H9 (cell line): ENCODE measurements around the gene SERPINE3. TPM values are rescaled to one million over a fixed set of nuclear protein-coding genes. Genes with fewer than 3 reads are reported as not detected.

ENCODE experiments used
- DNase-seq: peaks from one replicate; pipeline ENCODE4 v3.0.0-alpha.2; 2017
- H2AFZ ChIP-seq: one replicate; pipeline ENCODE4 v1.6.1; 2013; ENCODE audit warnings: mild to moderate bottlenecking, low read length, control low read depth, moderate library complexity
- H2AK5ac ChIP-seq: 2 replicates; pipeline ENCODE4 v1.6.1; 2013; ENCODE audit warnings: low read length, control low read depth, mixed read lengths; ENCODE audit not compliant: insufficient read length
- H2BK120ac ChIP-seq: one replicate; pipeline ENCODE4 v1.6.1; 2013; ENCODE audit warnings: low read depth, mild to moderate bottlenecking, low read length, control low read depth, inconsistent platforms; ENCODE audit not compliant: poor library complexity, severe bottlenecking
- H2BK12ac ChIP-seq: 2 replicates; pipeline ENCODE4 v1.6.1; 2013; ENCODE audit warnings: low read length, control low read depth, mixed read lengths, low read depth; ENCODE audit not compliant: insufficient read length
- H2BK15ac ChIP-seq: 2 replicates; pipeline ENCODE4 v1.6.1; 2013; ENCODE audit warnings: low read depth, low read length, control low read depth
- H2BK20ac ChIP-seq: one replicate; pipeline ENCODE4 v1.6.1; 2013; ENCODE audit warnings: low read depth, mild to moderate bottlenecking, low read length, control low read depth, inconsistent platforms; ENCODE audit not compliant: poor library complexity, severe bottlenecking
- H2BK5ac ChIP-seq: 2 replicates; pipeline ENCODE4 v1.6.1; 2013; ENCODE audit warnings: low read length, control low read depth, mixed read lengths; ENCODE audit not compliant: insufficient read length
- H3K14ac ChIP-seq: 2 replicates; pipeline ENCODE4 v1.6.1; 2013; ENCODE audit warnings: low read length, control low read depth; ENCODE audit not compliant: insufficient read depth
- H3K18ac ChIP-seq: 2 replicates; pipeline ENCODE4 v1.6.1; 2013; ENCODE audit warnings: low read depth, mild to moderate bottlenecking, mixed read lengths, low read length, control low read depth; ENCODE audit not compliant: insufficient read length
- H3K23ac ChIP-seq: 2 replicates; pipeline ENCODE4 v1.6.1; 2013; ENCODE audit warnings: low read length, control low read depth, mixed read lengths, low read depth; ENCODE audit not compliant: insufficient read length
- H3K23me2 ChIP-seq: 2 replicates; pipeline ENCODE4 v1.6.1; 2013; ENCODE audit warnings: low read depth, mild to moderate bottlenecking, mixed read lengths, low read length, control low read depth; ENCODE audit not compliant: insufficient read length, poor library complexity, severe bottlenecking
- H3K27ac ChIP-seq: 2 replicates; pipeline ENCODE4 v1.5.1; 2013; ENCODE audit warnings: low read length, control low read depth, mixed read lengths, low read depth; ENCODE audit not compliant: insufficient read length
- H3K27me3 ChIP-seq: 2 replicates; pipeline ENCODE4 v1.6.1; 2013; ENCODE audit warnings: low read length, control low read depth, inconsistent platforms; ENCODE audit not compliant: insufficient read depth
- H3K4ac ChIP-seq: 2 replicates; pipeline ENCODE4 v1.6.1; 2013; ENCODE audit warnings: low read depth, mild to moderate bottlenecking, control low read depth, inconsistent platforms, low read length, moderate library complexity
- H3K4me1 ChIP-seq: 2 replicates; pipeline ENCODE4 v1.6.1; 2013; ENCODE audit warnings: low read length, control low read depth, inconsistent platforms; ENCODE audit not compliant: insufficient read depth
- H3K4me2 ChIP-seq: 2 replicates; pipeline ENCODE4 v1.6.1; 2013; ENCODE audit warnings: low read length, control low read depth, mixed read lengths; ENCODE audit not compliant: insufficient read length, insufficient read depth
- H3K56ac ChIP-seq: 2 replicates; pipeline ENCODE4 v1.6.1; 2013; ENCODE audit warnings: low read depth, mild to moderate bottlenecking, mixed read lengths, low read length, control low read depth; ENCODE audit not compliant: insufficient read length
- H3K79me1 ChIP-seq: 2 replicates; pipeline ENCODE4 v1.6.1; 2013; ENCODE audit warnings: low read depth, mild to moderate bottlenecking, moderate library complexity, low read length, control low read depth, inconsistent platforms; ENCODE audit not compliant: insufficient read depth, poor library complexity, severe bottlenecking
- H3K79me2 ChIP-seq: 2 replicates; pipeline ENCODE4 v1.6.1; 2013; ENCODE audit warnings: low read length, control low read depth, inconsistent platforms; ENCODE audit not compliant: insufficient read depth
- H3K9ac ChIP-seq: 2 replicates; pipeline ENCODE4 v1.6.1; 2013; ENCODE audit warnings: low read length, control low read depth, mixed read lengths; ENCODE audit not compliant: insufficient read length; ENCODE audit errors: extremely low read depth
- H3K9me3 ChIP-seq: one replicate; pipeline ENCODE4 v1.6.1; 2013; ENCODE audit warnings: low read depth, low read length, inconsistent platforms; ENCODE audit not compliant: control insufficient read depth
- H3T11ph ChIP-seq: one replicate; pipeline ENCODE4 v1.6.1; 2013; ENCODE audit warnings: mild to moderate bottlenecking, low read length, control low read depth, inconsistent platforms
- H4K20me1 ChIP-seq: one replicate; pipeline ENCODE4 v1.6.1; 2013; ENCODE audit not compliant: control insufficient read depth, insufficient read length, insufficient read depth
- H4K5ac ChIP-seq: 2 replicates; pipeline ENCODE4 v1.6.1; 2013; ENCODE audit warnings: low read depth, mild to moderate bottlenecking, mixed read lengths, low read length, control low read depth; ENCODE audit not compliant: insufficient read length
- H4K8ac ChIP-seq: replicated peaks from 2 replicates; pipeline ENCODE4 v1.6.1; 2013; ENCODE audit warnings: low read length, control low read depth, mixed read lengths, low read depth; ENCODE audit not compliant: insufficient read length
- H4K91ac ChIP-seq: 2 replicates; pipeline ENCODE4 v1.6.1; 2013; ENCODE audit warnings: low read depth, mild to moderate bottlenecking, moderate library complexity, mixed read lengths, low read length, control low read depth; ENCODE audit not compliant: insufficient read length
- H3K27ac Mint-ChIP-seq, 3 experiments: 2 replicates in 2 of 3; 3 replicates in 1 of 3; pipeline ENCODE4 v1.8.0; 2020 to 2021; ENCODE audit warnings: mixed read lengths in 3 of 3, mild to moderate bottlenecking in 1 of 3, moderate library complexity in 1 of 3
- H3K27me3 Mint-ChIP-seq: 2 replicates; pipeline ENCODE4 v1.8.0; 2021; ENCODE audit warnings: low read depth, mild to moderate bottlenecking, moderate library complexity, mixed read lengths
- H3K36me3 Mint-ChIP-seq, 3 experiments: 2 replicates in 2 of 3; 3 replicates in 1 of 3; pipeline ENCODE4 v1.8.0; 2020 to 2021; ENCODE audit warnings: low read depth in 3 of 3, mixed read lengths in 3 of 3; ENCODE audit not compliant: insufficient read depth in 1 of 3
- H3K4me1 Mint-ChIP-seq, 2 experiments: 2 replicates each; pipeline ENCODE4 v1.8.0; 2020; ENCODE audit warnings: mixed read lengths in 2 of 2
- H3K4me3 Mint-ChIP-seq, 2 experiments: 2 replicates in 1 of 2; 3 replicates in 1 of 2; pipeline ENCODE4 v1.8.0; 2020 to 2021; ENCODE audit warnings: mild to moderate bottlenecking in 2 of 2, mixed read lengths in 2 of 2, moderate library complexity in 1 of 2
- H3K9me3 Mint-ChIP-seq, 2 experiments: 2 replicates in 1 of 2; 3 replicates in 1 of 2; pipeline ENCODE4 v1.8.0; 2020; ENCODE audit warnings: mild to moderate bottlenecking in 2 of 2, mixed read lengths in 2 of 2, moderate library complexity in 1 of 2
- WGBS: extraction: QIAGEN DNeasy Blood & Tissue Kit; methylation state at CpG from one replicate; pipeline ENCODE4 v1.1.7; 2013; ENCODE audit warnings: missing lambda C conversion rate, low lambda C conversion rate, mixed read lengths; ENCODE audit not compliant: insufficient read length; ENCODE audit errors: extremely low coverage; 5-methylcytosine and 5-hydroxymethylcytosine counted together
- total RNA-seq: library from RNA; stranded (reverse); gene quantifications from 2 replicates; pipeline ENCODE4 v1.2.1, GENCODE V29; 2021
- TF ChIP-seq, protein P1 (sequence below): fragments of 200-600 bp; sonication (generic); conservative IDR thresholded peaks from 3 replicates; pipeline ENCODE4 v1.8.0; 2021; ENCODE audit warnings: antibody characterized with exemption, mild to moderate bottlenecking

SERPINE3 gene
- total RNA-seq, 1 experiment from 2014 or later: not detected

DNA sequence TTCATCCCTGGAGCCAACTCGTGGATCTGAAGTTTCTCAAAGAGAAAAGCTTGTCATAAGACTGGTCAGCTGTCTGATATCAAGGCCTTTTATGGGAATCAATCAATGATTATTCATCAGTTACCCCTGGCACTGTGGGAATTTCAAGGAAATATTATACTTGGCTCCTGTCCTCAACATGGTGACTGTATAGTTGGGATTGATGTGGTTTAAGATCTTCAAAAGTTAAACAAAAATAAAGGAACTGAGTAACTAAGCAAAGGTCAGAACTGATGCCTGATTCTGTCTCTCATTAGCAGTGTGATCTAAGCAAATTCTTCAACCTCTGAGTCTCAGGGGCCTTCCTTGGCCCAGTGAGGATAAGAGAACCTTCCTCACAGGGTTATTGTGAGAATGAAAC, 22.2 kb upstream of the SERPINE3 start:
- H3K9me3 ChIP-seq: no peaks in the 10 kb centered on the region
- no peak overlapping the region for H3K27ac Mint-ChIP-seq
- H3K9me3 Mint-ChIP-seq: peaks cover under 1 to 1% of the 10 kb centered on the region in 2 experiments; a peak in 3 of 5 replicates
- no peak overlapping the region for H3K4me3 Mint-ChIP-seq
- H3K27me3 Mint-ChIP-seq: no peaks in the 10 kb centered on the region; the same call in 1 of the 2 replicates
- H3K23ac ChIP-seq: no peak overlapping the region
- no peak overlapping the region for H3K14ac ChIP-seq
- no peak overlapping the region for H2BK5ac ChIP-seq
- WGBS: no CpG with 5 or more reads among the region's 1 CpG
- no peak for DNase-seq
- no peak overlapping the region for H2BK12ac ChIP-seq
- no peaks in the 10 kb centered on the region for H3K79me1 ChIP-seq
- H3K4ac ChIP-seq: no peak overlapping the region
- H4K91ac ChIP-seq: no peak overlapping the region
- H3K18ac ChIP-seq: no peak overlapping the region
- no peak overlapping the region for H2BK120ac ChIP-seq
- H4K8ac ChIP-seq: no peak overlapping the region
- no peak overlapping the region for H3T11ph ChIP-seq
- H4K5ac ChIP-seq: no peak overlapping the region
- no peak overlapping the region for H2BK20ac ChIP-seq
- no peak overlapping the region for H2AFZ ChIP-seq
- H4K20me1 ChIP-seq: no peaks in the 10 kb centered on the region
- H3K36me3 Mint-ChIP-seq: peaks cover 0 to 8% (median 4%) of the 10 kb centered on the region in 3 experiments; a peak in 5 of 7 replicates
- peaks cover 6% of the 10 kb centered on the region for H3K4me1 ChIP-seq
- H2AK5ac ChIP-seq: no peak overlapping the region
- no peak overlapping the region for H3K27ac ChIP-seq
- H3K56ac ChIP-seq: no peak overlapping the region
- H3K79me2 ChIP-seq: no peaks in the 10 kb centered on the region
- TF ChIP-seq, protein P1, sequence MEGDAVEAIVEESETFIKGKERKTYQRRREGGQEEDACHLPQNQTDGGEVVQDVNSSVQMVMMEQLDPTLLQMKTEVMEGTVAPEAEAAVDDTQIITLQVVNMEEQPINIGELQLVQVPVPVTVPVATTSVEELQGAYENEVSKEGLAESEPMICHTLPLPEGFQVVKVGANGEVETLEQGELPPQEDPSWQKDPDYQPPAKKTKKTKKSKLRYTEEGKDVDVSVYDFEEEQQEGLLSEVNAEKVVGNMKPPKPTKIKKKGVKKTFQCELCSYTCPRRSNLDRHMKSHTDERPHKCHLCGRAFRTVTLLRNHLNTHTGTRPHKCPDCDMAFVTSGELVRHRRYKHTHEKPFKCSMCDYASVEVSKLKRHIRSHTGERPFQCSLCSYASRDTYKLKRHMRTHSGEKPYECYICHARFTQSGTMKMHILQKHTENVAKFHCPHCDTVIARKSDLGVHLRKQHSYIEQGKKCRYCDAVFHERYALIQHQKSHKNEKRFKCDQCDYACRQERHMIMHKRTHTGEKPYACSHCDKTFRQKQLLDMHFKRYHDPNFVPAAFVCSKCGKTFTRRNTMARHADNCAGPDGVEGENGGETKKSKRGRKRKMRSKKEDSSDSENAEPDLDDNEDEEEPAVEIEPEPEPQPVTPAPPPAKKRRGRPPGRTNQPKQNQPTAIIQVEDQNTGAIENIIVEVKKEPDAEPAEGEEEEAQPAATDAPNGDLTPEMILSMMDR: no peak
- H2BK15ac ChIP-seq: no peak overlapping the region
- peaks cover 25 to 32% of the 10 kb centered on the region in 2 experiments for H3K4me1 Mint-ChIP-seq
- no peak overlapping the region for H3K4me2 ChIP-seq
- no peaks in the 10 kb centered on the region for H3K23me2 ChIP-seq
- H3K27me3 ChIP-seq: no peaks in the 10 kb centered on the region; the same call in 1 of the 2 replicates
- H3K9ac ChIP-seq: no peak overlapping the region
